AG04450 (cell line): ENCODE measurements around the gene GPATCH8. TPM values are rescaled to one million over a fixed set of nuclear protein-coding genes. Genes with fewer than 3 reads are reported as not detected.

Source experiments
- CTCF ChIA-PET: fragments of 300-600, 350-600 bp; formaldehyde crosslinking; extraction: SDS; loops from one replicate; lab custom pipeline; 2022; ENCODE audit warnings: antibody characterized with exemption, inconsistent platforms; lab: Charles Lee
- POLR2A ChIA-PET: fragments of 350-600 bp; formaldehyde crosslinking; extraction: SDS; loops from one replicate; lab custom pipeline; 2021; ENCODE audit warnings: antibody characterized with exemption, inconsistent platforms; lab: Yijun Ruan, JAX
- DNase-seq: peaks from one replicate; pipeline ENCODE4 v3.0.0-alpha.2; 2011; ENCODE audit warnings: low read depth, low spot score
- H3K27ac ChIP-seq: one replicate; pipeline ENCODE4 v1.5.1; 2012; ENCODE audit warnings: low read depth, low read length, control low read depth
- H3K27me3 ChIP-seq: one replicate; pipeline ENCODE4 v1.6.0; 2012; ENCODE audit warnings: low read length; ENCODE audit not compliant: control insufficient read depth, insufficient read depth
- H3K4me3 ChIP-seq: 2 replicates; pipeline ENCODE4 v1.5.1; 2011; ENCODE audit warnings: mild to moderate bottlenecking, low read depth, low read length, control low read depth
- H3K9me3 ChIP-seq: 2 replicates; pipeline ENCODE4 v1.5.1; 2012; ENCODE audit warnings: low read length; ENCODE audit not compliant: control insufficient read depth, insufficient read depth
- CTCF ChIP-seq: IDR thresholded peaks from 2 replicates; pipeline ENCODE4 v1.5.1; 2011; ENCODE audit warnings: low read depth, low read length, control low read depth, inconsistent platforms
- polyA plus RNA-seq: library from polyadenylated mRNA; depleted of rRNA; stranded (reverse); fragments of >200 nt; gene quantifications from 2 replicates; pipeline ENCODE4 v1.2.3, GENCODE V29; 2011

GPATCH8 gene
- polyA plus RNA-seq, 1 experiment, result 16.4 TPM

- TF ChIP-seq CTCF, result no peak
- ChIA-PET POLR2A (no interaction called here), CTCF (interaction anchor here (1.2 kb wide), 1 partner anchor 256 kb away, joined by 3 read pairs; no protein-coding TSS in a partner anchor)
- Histone ChIP-seq H3K27ac (no peak overlapping the region), H3K27me3 (no peaks in the 10 kb centered on the region), H3K9me3 (no peaks in the 10 kb centered on the region), H3K4me3 (no peak overlapping the region)
- no peak for DNase-seq
Observed at GRCh38 chr17:44465276-44465675, 37.9 kb downstream of the GPATCH8 start.

- CTCF ChIA-PET, result no interaction called here
Observed at GRCh38 chr17:44464037-44464436, 39.2 kb downstream of the GPATCH8 start.

GRCh38 chr17:44451832-44452231 lies 51.4 kb downstream of the GPATCH8 start:
- no peak overlapping the region for H3K4me3 ChIP-seq
- ChIA-PET POLR2A (no interaction called here), CTCF (no interaction called here)
- TF ChIP-seq CTCF, result no peak
- no peaks in the 10 kb centered on the region for H3K27me3 ChIP-seq
- DNase-seq, result no peak
- H3K27ac ChIP-seq, result no peak overlapping the region
- no peaks in the 10 kb centered on the region for H3K9me3 ChIP-seq

More at GRCh38 chr17:44464037-44464436, 39.2 kb downstream of the GPATCH8 start:
- no peak for DNase-seq
- no peak overlapping the region for H3K4me3 ChIP-seq
- no peaks in the 10 kb centered on the region for H3K27me3 ChIP-seq
- POLR2A ChIA-PET, result no interaction called here
- no peak for TF ChIP-seq CTCF
- no peaks in the 10 kb centered on the region for H3K9me3 ChIP-seq
- H3K27ac ChIP-seq, result no peak overlapping the region

GRCh38 chr17:44451016-44451627 lies 52.1 kb downstream of the GPATCH8 start:
- Histone ChIP-seq H3K4me3 (no peak overlapping the region), H3K9me3 (no peaks in the 10 kb centered on the region), H3K27me3 (no peaks in the 10 kb centered on the region), H3K27ac (no peak overlapping the region)
- no peak for TF ChIP-seq CTCF
- no peak for DNase-seq
- CTCF ChIA-PET, result no interaction called here
- POLR2A ChIA-PET, result no interaction called here

- Histone ChIP-seq H3K27ac (no peak overlapping the region), H3K27me3 (no peaks in the 10 kb centered on the region), H3K9me3 (no peaks in the 10 kb centered on the region), H3K4me3 (no peak overlapping the region)
- DNase-seq, result no peak
- ChIA-PET POLR2A (interaction anchor here (0.7 kb wide), 1 partner anchor 211 kb away, joined by 5 read pairs; no protein-coding TSS in a partner anchor), CTCF (no interaction called here)
- TF ChIP-seq CTCF, result no peak
Observed at GRCh38 chr17:44448412-44448811, 54.8 kb downstream of the GPATCH8 start.
